ENCODE data around the gene ADGRG6. TPM values are rescaled to one million over a fixed set of nuclear protein-coding genes. Genes with fewer than 3 reads are reported as not detected.

Gene ADGRG6
- total and polyA plus RNA-seq, 9 of the 15 experiments (the other 6 are each of a cell fraction or from before 2014, with no cell fraction given) = under 0.01 to 0.11 (median 0.05) TPM; not detected in 5

DNA sequence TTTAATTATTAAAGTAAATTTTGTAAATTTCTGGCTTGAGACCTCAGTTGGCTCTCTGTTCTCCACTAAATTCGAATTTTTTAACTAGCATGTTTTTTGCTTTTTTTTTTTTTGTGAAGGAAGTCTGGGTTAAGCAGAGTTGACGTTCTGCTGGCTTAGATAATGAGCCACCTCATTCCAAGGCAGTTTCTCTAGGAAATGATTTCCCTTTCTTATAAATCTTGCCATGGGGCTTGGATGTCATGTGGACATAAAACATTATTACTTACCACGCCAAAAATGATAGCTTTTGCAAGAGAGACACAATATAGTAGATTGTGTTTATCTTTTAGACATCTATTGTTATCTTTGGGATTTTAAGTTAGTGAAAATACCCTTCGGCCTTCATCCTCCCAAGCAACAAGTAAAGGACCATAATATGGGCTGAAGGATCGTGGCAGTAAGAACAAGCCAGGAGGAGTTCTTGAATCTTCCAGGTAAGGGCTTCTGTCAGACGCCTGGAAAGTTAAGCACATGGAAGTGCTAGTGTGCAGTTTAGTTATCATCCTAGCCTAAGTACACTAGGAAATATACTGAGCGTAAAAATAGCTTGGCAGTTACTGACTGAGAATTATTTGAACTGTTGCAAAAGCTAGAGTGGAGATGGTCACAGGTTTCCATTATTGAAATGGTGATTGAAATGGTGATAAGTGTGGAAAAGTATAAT lies 30.7 kb downstream of the ADGRG6 start (continued):
- TF ChIP-seq BRCA1 (IDR thresholded peaks at IDR 0.05) (no peak), BRCA1 (CRISPR knock-in tag; IDR thresholded peaks at IDR 0.05) (no peak), HDAC3 (IDR thresholded peaks at IDR 0.05; ENCODE audit: borderline replicate concordance, partially characterized antibody) (no peak), ZFP36 (IDR thresholded peaks at IDR 0.05; ENCODE audit: low read depth, low read length, partially characterized antibody) (no peak), NCOR1 (IDR thresholded peaks at IDR 0.05) (no peak), SP1 (CRISPR knock-in tag; IDR thresholded peaks at IDR 0.05) (no peak), ZNF224 (CRISPR knock-in tag; IDR thresholded peaks at IDR 0.05) (no peak), TEAD1 (CRISPR knock-in tag; IDR thresholded peaks at IDR 0.05) (no peak)
- TF ChIP-seq, protein P1, sequence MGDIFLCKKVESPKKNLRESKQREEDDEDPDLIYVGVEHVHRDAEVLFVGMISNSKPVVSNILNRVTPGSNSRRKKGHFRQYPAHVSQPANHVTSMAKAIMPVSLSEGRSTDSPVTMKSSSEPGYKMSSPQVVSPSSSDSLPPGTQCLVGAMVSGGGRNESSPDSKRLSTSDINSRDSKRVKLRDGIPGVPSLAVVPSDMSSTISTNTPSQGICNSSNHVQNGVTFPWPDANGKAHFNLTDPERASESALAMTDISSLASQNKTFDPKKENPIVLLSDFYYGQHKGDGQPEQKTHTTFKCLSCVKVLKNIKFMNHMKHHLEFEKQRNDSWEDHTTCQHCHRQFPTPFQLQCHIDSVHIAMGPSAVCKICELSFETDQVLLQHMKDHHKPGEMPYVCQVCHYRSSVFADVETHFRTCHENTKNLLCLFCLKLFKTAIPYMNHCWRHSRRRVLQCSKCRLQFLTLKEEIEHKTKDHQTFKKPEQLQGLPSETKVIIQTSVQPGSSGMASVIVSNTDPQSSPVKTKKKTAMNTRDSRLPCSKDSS (IDR thresholded peaks at IDR 0.05; ENCODE audit: low read depth, partially characterized antibody) = no peak
- TF ChIP-seq, protein P2, sequence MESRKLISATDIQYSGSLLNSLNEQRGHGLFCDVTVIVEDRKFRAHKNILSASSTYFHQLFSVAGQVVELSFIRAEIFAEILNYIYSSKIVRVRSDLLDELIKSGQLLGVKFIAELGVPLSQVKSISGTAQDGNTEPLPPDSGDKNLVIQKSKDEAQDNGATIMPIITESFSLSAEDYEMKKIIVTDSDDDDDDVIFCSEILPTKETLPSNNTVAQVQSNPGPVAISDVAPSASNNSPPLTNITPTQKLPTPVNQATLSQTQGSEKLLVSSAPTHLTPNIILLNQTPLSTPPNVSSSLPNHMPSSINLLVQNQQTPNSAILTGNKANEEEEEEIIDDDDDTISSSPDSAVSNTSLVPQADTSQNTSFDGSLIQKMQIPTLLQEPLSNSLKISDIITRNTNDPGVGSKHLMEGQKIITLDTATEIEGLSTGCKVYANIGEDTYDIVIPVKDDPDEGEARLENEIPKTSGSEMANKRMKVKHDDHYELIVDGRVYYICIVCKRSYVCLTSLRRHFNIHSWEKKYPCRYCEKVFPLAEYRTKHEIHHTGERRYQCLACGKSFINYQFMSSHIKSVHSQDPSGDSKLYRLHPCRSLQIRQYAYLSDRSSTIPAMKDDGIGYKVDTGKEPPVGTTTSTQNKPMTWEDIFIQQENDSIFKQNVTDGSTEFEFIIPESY (CRISPR knock-in tag; IDR thresholded peaks at IDR 0.05) = no peak
- TF ChIP-seq, protein P3, sequence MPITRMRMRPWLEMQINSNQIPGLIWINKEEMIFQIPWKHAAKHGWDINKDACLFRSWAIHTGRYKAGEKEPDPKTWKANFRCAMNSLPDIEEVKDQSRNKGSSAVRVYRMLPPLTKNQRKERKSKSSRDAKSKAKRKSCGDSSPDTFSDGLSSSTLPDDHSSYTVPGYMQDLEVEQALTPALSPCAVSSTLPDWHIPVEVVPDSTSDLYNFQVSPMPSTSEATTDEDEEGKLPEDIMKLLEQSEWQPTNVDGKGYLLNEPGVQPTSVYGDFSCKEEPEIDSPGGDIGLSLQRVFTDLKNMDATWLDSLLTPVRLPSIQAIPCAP (CRISPR knock-in tag; IDR thresholded peaks at IDR 0.05; ENCODE audit: borderline replicate concordance) = no peak
- TF ChIP-seq, protein P4, sequence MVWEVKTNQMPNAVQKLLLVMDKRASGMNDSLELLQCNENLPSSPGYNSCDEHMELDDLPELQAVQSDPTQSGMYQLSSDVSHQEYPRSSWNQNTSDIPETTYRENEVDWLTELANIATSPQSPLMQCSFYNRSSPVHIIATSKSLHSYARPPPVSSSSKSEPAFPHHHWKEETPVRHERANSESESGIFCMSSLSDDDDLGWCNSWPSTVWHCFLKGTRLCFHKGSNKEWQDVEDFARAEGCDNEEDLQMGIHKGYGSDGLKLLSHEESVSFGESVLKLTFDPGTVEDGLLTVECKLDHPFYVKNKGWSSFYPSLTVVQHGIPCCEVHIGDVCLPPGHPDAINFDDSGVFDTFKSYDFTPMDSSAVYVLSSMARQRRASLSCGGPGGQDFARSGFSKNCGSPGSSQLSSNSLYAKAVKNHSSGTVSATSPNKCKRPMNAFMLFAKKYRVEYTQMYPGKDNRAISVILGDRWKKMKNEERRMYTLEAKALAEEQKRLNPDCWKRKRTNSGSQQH (CRISPR knock-in tag; IDR thresholded peaks at IDR 0.05) = no peak
